K562 (cell line): ENCODE measurements around the gene AFF1. TPM values are rescaled to one million over a fixed set of nuclear protein-coding genes. Genes with fewer than 3 reads are reported as not detected.

Experiments
- FOXA1 ChIP-seq: fragments of 450-650 bp; IDR thresholded peaks from 2 replicates; pipeline ENCODE4 v1.6.1; 2016; ENCODE audit warnings: mild to moderate bottlenecking, borderline replicate concordance
- HDAC2 ChIP-seq: fragments of 450-650 bp; IDR thresholded peaks from 2 replicates; pipeline ENCODE4 v1.6.1; 2016; ENCODE audit warnings: mild to moderate bottlenecking
- KAT7 ChIP-seq: sonication (generic); formaldehyde crosslinking; IDR thresholded peaks from 2 replicates; pipeline ENCODE4 v1.8.0; 2022; ENCODE audit warnings: missing genetic modification reagents, mild to moderate bottlenecking, borderline replicate concordance
- KDM1A ChIP-seq, 2 experiments: fragments of 450-650 bp; IDR thresholded peaks; 2 replicates each; pipeline ENCODE4 v1.6.1; 2016; ENCODE audit warnings: mild to moderate bottlenecking in 2 of 2
- MAX ChIP-seq: sonication (generic); formaldehyde crosslinking; IDR thresholded peaks from 2 replicates; pipeline ENCODE4 v1.9.0; 2022; ENCODE audit warnings: mild to moderate bottlenecking, missing genetic modification reagents
- NR2C1 ChIP-seq, 2 experiments: fragments of 450-650 bp; IDR thresholded peaks; 2 replicates each; pipeline ENCODE4 v1.6.1; 2017; ENCODE audit warnings: mild to moderate bottlenecking in 2 of 2, antibody characterized with exemption in 1 of 2, inconsistent platforms in 1 of 2, missing compliant biosample characterization in 1 of 2, missing genetic modification characterization in 1 of 2
- SMAD4 ChIP-seq: fragments of 250-450 bp; sonication (Bioruptor Pico); conservative IDR thresholded peaks from 2 replicates; pipeline ENCODE4 v1.8.0; 2021; ENCODE audit warnings: inconsistent platforms, mild to moderate bottlenecking, moderate library complexity
- TGIF2 ChIP-seq: sonication (generic); formaldehyde crosslinking; IDR thresholded peaks from 2 replicates; pipeline ENCODE4 v1.8.1; 2022; ENCODE audit warnings: mild to moderate bottlenecking, missing genetic modification reagents, moderate library complexity
- THAP7 ChIP-seq: fragments of 250-450 bp; sonication (Bioruptor Pico); IDR thresholded peaks from 2 replicates; pipeline ENCODE4 v1.5.0; 2021
- ZBTB11 ChIP-seq, 3 experiments: fragments of 200-800 bp in 1 of 3; fragments of 250-450 bp in 1 of 3; fragments of 450-650 bp in 1 of 3; sonication (Bioruptor Pico) in 1 of 3; sonication (Bioruptor generic) in 1 of 3; formaldehyde crosslinking in 1 of 3; IDR thresholded peaks; 2 replicates each; pipeline versions ENCODE4 v1.6.1 to v1.8.0; 2016 to 2022; ENCODE audit warnings: mild to moderate bottlenecking in 2 of 3, missing genetic modification characterization in 2 of 3, missing compliant biosample characterization in 1 of 3, moderate library complexity in 1 of 3
- ZBTB40 ChIP-seq, 2 experiments: fragments of 450-650 bp in 1 of 2; sonication (generic) in 1 of 2; formaldehyde crosslinking in 1 of 2; IDR thresholded peaks; 2 replicates each; pipeline versions ENCODE4 v1.7.1 to v1.9.0; 2016 to 2022; ENCODE audit warnings: inconsistent platforms in 1 of 2, mild to moderate bottlenecking in 1 of 2, missing genetic modification reagents in 1 of 2
- polyA plus RNA-seq, 8 experiments: library from polyadenylated mRNA; depleted of rRNA in 4 of 8; stranded (reverse) in 5 of 8; unstranded in 3 of 8; fragments of >200 nt; fragmentation: Nextera tagmentation in 2 of 8; fragmentation: Illumina TruSeq in 1 of 8; extraction: Ambion mirVana in 2 of 8; extraction: Trizol in 1 of 8; gene quantifications; 2 replicates each; pipeline versions ENCODE4 v1.2.1 to v1.2.3, GENCODE V29; 2011 to 2014; ENCODE audit warnings: inconsistent platforms in 1 of 8, missing spikeins in 1 of 8
- total RNA-seq, 7 experiments: library from RNA; depleted of rRNA in 6 of 7; stranded (reverse); fragments of >200 nt in 6 of 7; fragmentation: Illumina TruSeq in 2 of 7; extraction: Trizol in 2 of 7; gene quantifications; 2 replicates each; pipeline versions ENCODE4 v1.2.1 to v1.2.3, GENCODE V29; 2011 to 2021; ENCODE audit warnings: low replicate concordance in 1 of 7

The AFF1 gene
- total and polyA plus RNA-seq, 9 of the 15 experiments (the other 6 are each of a cell fraction or from before 2014, with no cell fraction given): 4.1 to 47.5 (median 17.2) TPM

- TF ChIP-seq ZBTB11 (CRISPR knock-in tag; IDR thresholded peaks at IDR 0.05): peak in 2 of 3 experiments; percentile 28 to 79; a peak in 2 of 6 replicates
- peak; percentile 69; the same call in 1 of the 2 replicates for TF ChIP-seq THAP7 (CRISPR knock-in tag)
- TF ChIP-seq HDAC2: peak; percentile 67; the same call in 1 of the 2 replicates
- peak; percentile 74 for TF ChIP-seq KAT7 (CRISPR knock-in tag)
- TF ChIP-seq KDM1A (IDR thresholded peaks at IDR 0.05): peak in 1 of 2 experiments; percentile 62; a peak in 2 of 4 replicates
- TF ChIP-seq MAX (CRISPR knock-in tag): peak; percentile 53
- peak; percentile 31 for TF ChIP-seq SMAD4 (CRISPR knock-in tag)
- TF ChIP-seq TGIF2 (CRISPR knock-in tag): peak; percentile 82; the same call in 1 of the 2 replicates
- TF ChIP-seq FOXA1: no peak
- peak; percentile 64 for TF ChIP-seq ZBTB40 (IDR thresholded peaks at IDR 0.05)
- TF ChIP-seq ZBTB40 (CRISPR knock-in tag; IDR thresholded peaks at IDR 0.05): no peak
- TF ChIP-seq NR2C1 (IDR thresholded peaks at IDR 0.05): no peak
- no peak for TF ChIP-seq NR2C1 (tag; IDR thresholded peaks at IDR 0.05)
Measured at GRCh38 chr4:87006676-87007527, 72.1 kb downstream of the AFF1 start (continued).
